Loucy (cell line): ENCODE data around the gene MYL11.
"Not testable (repeated sequence)": the region's sequence is repeated elsewhere in the genome, so short reads cannot be mapped to it uniquely, and the experiment has no call there.

Source experiments
- H2AFZ ChIP-seq: fragments of 200-600 bp; sonication (generic); 2 replicates; pipeline ENCODE4 v1.6.0; 2016; ENCODE audit warnings: antibody characterized with exemption, mild to moderate bottlenecking, low read length, moderate library complexity
- H3F3A ChIP-seq: fragments of 200-600 bp; 2 replicates; pipeline ENCODE4 v1.6.0; 2016; ENCODE audit warnings: antibody characterized with exemption, low read depth, mild to moderate bottlenecking
- H3K27me3 ChIP-seq: fragments of 200-600 bp; sonication (generic); 2 replicates; pipeline ENCODE4 v1.6.1; 2014; ENCODE audit warnings: low read length, mild to moderate bottlenecking; ENCODE audit not compliant: insufficient read depth, poor library complexity, severe bottlenecking
- H3K36me3 ChIP-seq: fragments of 200-600 bp; sonication (generic); 2 replicates; pipeline ENCODE4 v1.6.1; 2016; ENCODE audit warnings: low read length; ENCODE audit not compliant: insufficient read depth
- H3K4me1 ChIP-seq: fragments of 200-600 bp; sonication (generic); 2 replicates; pipeline ENCODE4 v1.5.1; 2014; ENCODE audit warnings: low read length, mild to moderate bottlenecking; ENCODE audit not compliant: insufficient read depth, poor library complexity, severe bottlenecking
- H3K4me2 ChIP-seq: fragments of 200-600 bp; sonication (generic); 2 replicates; pipeline ENCODE4 v1.6.0; 2014; ENCODE audit warnings: antibody characterized with exemption, low read length, low read depth, mild to moderate bottlenecking; ENCODE audit not compliant: poor library complexity, severe bottlenecking
- H3K4me3 ChIP-seq: fragments of 200-600 bp; sonication (generic); 2 replicates; pipeline ENCODE4 v1.5.1; 2014; ENCODE audit warnings: low read length, mild to moderate bottlenecking, mixed read lengths; ENCODE audit not compliant: poor library complexity, severe bottlenecking
- H3K79me2 ChIP-seq: fragments of 200-600 bp; sonication (generic); 2 replicates; pipeline ENCODE4 v1.6.1; 2014; ENCODE audit warnings: low read length; ENCODE audit not compliant: insufficient read depth
- H3K9ac ChIP-seq: fragments of 200-600 bp; sonication (generic); 2 replicates; pipeline ENCODE4 v1.6.0; 2014; ENCODE audit warnings: mild to moderate bottlenecking, low read depth, low read length, moderate library complexity; ENCODE audit not compliant: poor library complexity, severe bottlenecking
- H3K9me2 ChIP-seq: fragments of 200-600 bp; sonication (generic); replicated peaks from 2 replicates; pipeline ENCODE4 v1.6.1; 2016; ENCODE audit warnings: low read depth, low read length, mixed read lengths
- H3K9me3 ChIP-seq: fragments of 200-600 bp; sonication (generic); 2 replicates; pipeline ENCODE4 v1.6.1; 2014; ENCODE audit warnings: mild to moderate bottlenecking, antibody characterized with exemption, low read length, low read depth; ENCODE audit not compliant: insufficient read depth
- H4K20me1 ChIP-seq: fragments of 200-600 bp; sonication (generic); 2 replicates; pipeline ENCODE4 v1.6.0; 2014; ENCODE audit warnings: antibody characterized with exemption, low read length, mild to moderate bottlenecking; ENCODE audit not compliant: insufficient read depth, poor library complexity, severe bottlenecking
- EZH2phosphoT487 ChIP-seq: fragments of 200-600 bp; IDR thresholded peaks from 2 replicates; pipeline ENCODE4 v1.6.1; 2018; ENCODE audit warnings: antibody characterized with exemption, mild to moderate bottlenecking, moderate library complexity, borderline replicate concordance
- TF ChIP-seq, protein P1 (sequence below): fragments of 200-600 bp; sonication (generic); conservative IDR thresholded peaks from 2 replicates; pipeline ENCODE4 v1.5.1; 2014; ENCODE audit warnings: mild to moderate bottlenecking, antibody characterized with exemption, low read length

MYL11 gene

DNA sequence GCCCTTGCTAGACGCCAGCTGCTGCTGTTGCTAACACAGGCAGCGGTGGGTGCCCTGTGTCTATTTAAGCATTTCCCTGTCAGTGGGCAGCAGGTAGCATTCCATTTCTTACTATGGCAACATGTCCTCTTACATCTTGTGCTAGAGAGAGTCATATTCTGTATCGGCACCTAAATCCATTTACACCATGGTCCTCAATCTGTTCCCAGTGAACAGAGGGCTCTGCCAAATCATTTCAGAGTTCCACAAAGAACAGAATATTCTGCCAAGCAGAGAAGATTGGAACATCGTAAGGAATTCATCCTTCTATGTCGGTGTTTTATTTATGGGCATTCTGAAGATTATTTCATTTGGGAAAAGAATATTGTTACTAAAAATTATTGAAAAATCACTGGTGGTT lies 35.9 kb upstream of the MYL11 start:
- not testable (repeated sequence) for H3K9me3 ChIP-seq, H3K27me3 ChIP-seq, H3K36me3 ChIP-seq, H2AFZ ChIP-seq, H3K9me2 ChIP-seq, H4K20me1 ChIP-seq, H3F3A ChIP-seq, H3K9ac ChIP-seq, H3K79me2 ChIP-seq, H3K4me2 ChIP-seq, H3K4me3 ChIP-seq
- peaks cover 11% of the 10 kb centered on the region for H3K4me1 ChIP-seq

DNA sequence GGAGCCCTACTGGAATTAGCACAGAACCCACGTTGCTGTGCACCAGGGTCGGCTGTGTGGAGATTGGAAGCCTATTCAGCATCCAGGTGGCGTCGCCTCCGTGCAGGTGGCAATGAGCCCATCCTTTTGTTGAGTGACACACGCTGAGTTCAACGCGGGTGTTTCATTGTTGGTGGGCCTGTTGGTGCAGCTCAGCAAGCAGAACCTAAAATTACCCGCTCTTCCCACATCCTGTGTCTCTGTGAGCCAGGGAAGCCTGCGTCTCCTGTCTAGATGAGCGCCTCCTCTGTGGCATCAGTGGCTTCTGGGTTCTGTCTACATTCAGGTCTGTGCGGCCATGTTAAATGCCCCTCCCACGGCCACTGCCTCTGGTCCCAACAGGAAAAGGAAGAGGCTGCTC lies 34.0 kb upstream of the MYL11 start:
- Histone ChIP-seq H3K4me2 (no peak overlapping the region), H3K4me1 (peaks cover 8% of the 10 kb centered on the region)

DNA sequence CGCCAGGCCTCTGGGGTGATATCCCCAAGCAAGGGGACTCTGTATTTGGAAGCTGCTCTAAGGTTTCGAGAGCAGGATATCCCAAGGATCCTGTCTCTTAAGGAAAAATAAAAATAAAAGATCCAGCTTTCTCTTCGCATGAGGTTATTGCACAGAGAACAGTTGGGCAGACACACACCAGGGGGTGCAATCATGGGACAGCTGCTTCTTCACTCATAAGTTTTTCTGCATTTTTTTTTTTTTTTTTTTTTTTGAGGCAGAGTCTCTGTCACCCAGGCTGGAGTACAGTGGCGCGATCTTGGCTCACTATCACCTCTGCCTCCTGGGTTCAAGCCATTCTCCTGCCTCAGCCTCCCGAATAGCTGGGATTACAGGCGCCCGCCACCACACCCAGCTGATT lies 32.6 kb upstream of the MYL11 start:
- TF ChIP-seq, protein P1, sequence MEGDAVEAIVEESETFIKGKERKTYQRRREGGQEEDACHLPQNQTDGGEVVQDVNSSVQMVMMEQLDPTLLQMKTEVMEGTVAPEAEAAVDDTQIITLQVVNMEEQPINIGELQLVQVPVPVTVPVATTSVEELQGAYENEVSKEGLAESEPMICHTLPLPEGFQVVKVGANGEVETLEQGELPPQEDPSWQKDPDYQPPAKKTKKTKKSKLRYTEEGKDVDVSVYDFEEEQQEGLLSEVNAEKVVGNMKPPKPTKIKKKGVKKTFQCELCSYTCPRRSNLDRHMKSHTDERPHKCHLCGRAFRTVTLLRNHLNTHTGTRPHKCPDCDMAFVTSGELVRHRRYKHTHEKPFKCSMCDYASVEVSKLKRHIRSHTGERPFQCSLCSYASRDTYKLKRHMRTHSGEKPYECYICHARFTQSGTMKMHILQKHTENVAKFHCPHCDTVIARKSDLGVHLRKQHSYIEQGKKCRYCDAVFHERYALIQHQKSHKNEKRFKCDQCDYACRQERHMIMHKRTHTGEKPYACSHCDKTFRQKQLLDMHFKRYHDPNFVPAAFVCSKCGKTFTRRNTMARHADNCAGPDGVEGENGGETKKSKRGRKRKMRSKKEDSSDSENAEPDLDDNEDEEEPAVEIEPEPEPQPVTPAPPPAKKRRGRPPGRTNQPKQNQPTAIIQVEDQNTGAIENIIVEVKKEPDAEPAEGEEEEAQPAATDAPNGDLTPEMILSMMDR: 0 out of 2 replicates have a peak, but pooled peaks have one; percentile 10
- H3K9ac ChIP-seq, H3F3A ChIP-seq, H3K36me3 ChIP-seq, H3K4me1 ChIP-seq, H3K79me2 ChIP-seq, H3K4me3 ChIP-seq, H2AFZ ChIP-seq, H3K9me2 ChIP-seq, H3K9me3 ChIP-seq, H4K20me1 ChIP-seq, H3K27me3 ChIP-seq, H3K4me2 ChIP-seq: not testable (repeated sequence)

More for the DNA sequence above, 34.0 kb upstream of the MYL11 start:
- Histone ChIP-seq H3K9me3 (no peaks in the 10 kb centered on the region), H3K36me3 (no peaks in the 10 kb centered on the region), H4K20me1 (no peaks in the 10 kb centered on the region), H3K4me3 (no peak overlapping the region), H3F3A (no peaks in the 10 kb centered on the region), H2AFZ (no peak overlapping the region), H3K79me2 (no peaks in the 10 kb centered on the region), H3K9ac (no peak overlapping the region), H3K27me3 (no peaks in the 10 kb centered on the region), H3K9me2 (no peaks in the 10 kb centered on the region)
- TF ChIP-seq, protein P1: no peak
- no peak for TF ChIP-seq EZH2phosphoT487

DNA sequence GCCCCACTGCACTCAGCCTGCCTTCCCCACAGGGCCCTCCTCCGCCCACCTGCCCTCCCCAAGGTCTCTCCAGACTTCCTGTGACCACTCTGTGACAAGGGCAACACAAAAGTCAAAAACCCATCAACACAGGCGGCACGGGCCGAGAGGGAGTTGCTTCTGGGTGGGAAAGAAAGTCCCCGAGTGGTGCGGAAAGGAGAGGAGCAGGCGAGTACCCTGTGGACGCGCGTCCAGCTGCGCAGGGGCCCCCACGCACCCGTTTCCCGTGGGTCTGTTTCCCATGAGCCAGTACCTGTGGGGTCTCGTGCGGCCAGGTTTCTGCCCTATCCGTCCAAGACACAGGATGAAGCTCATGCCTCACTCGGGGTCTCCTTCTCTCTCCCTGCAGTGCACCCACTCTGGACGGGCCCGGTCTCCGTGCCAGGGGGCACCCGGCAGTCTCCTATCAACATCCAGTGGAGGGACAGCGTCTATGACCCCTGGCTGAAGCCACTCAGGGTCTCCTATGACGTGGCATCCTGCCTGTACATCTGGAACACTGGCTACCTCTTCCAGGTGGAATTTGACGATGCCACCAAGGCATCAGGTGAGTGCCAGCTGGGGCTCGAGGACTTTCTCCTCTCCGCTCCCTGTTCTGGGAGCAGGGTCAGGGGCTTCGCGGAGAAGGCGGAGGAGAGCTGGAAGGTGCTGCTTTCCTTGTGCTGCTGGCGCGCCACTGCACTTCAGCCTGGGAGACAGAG lies 31.7 kb upstream of the MYL11 start:
- Histone ChIP-seq H3K9me2 (no peaks in the 10 kb centered on the region), H3K4me2 (no peak overlapping the region), H3K79me2 (no peaks in the 10 kb centered on the region), H3K4me3 (no peak overlapping the region), H3K4me1 (no peaks in the 10 kb centered on the region), H3F3A (no peaks in the 10 kb centered on the region), H3K27me3 (no peaks in the 10 kb centered on the region), H3K9me3 (no peaks in the 10 kb centered on the region), H4K20me1 (no peaks in the 10 kb centered on the region), H3K9ac (no peak overlapping the region), H2AFZ (no peak overlapping the region), H3K36me3 (no peaks in the 10 kb centered on the region)
- TF ChIP-seq EZH2phosphoT487: no peak
- TF ChIP-seq, protein P1: no peak

DNA sequence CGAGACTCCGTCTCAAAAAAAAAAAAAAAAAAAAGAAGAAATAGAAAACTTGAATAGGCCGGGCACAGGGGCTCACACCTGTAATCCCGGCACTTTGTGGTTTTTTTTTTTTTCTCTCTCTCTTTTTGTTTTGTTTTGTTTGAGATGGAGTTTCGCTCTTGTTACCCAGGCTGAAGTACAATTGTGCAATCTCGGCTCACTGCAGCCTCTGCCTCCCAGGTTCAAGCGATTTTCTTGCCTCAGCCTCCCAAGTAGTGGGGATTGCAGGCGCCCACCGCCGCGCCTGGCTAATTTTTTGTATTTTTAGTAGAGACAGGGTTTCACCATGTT lies 31.1 kb upstream of the MYL11 start:
- not testable (repeated sequence) for H3K4me3 ChIP-seq, H4K20me1 ChIP-seq, H3K9ac ChIP-seq, H3F3A ChIP-seq, H3K79me2 ChIP-seq, H3K9me2 ChIP-seq, H3K9me3 ChIP-seq, H3K4me1 ChIP-seq, H3K27me3 ChIP-seq, H2AFZ ChIP-seq, H3K36me3 ChIP-seq, H3K4me2 ChIP-seq
